Stimulated activated CD4-positive, alpha-beta T cell treated with anti-CD3 and anti-CD28 coated beads, Interleukin-2, amount 100 ng/mL, for 4 hours (primary cell): ENCODE data around the gene SNED1.

Experiments
- DNase-seq: peaks from one replicate; pipeline ENCODE4 v3.0.0-alpha.2; 2020; ENCODE audit warnings: low read depth

SNED1 gene

DNA sequence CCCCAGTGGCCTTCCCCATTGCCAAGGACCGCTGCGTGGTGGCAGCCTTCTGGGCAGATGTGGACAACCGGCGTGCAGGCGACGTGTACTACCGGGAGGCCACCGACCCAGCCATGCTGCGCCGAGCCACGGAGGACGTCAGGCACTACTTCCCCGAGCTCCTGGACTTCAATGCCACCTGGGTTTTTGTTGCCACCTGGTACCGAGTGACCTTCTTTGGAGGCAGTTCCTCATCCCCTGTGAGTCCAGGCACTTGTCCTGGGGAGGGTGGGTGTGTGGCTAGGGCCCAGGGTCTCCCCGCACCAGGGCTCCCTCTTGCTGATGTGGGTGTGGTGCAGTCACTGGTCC lies 31.9 kb downstream of the SNED1 start:
- DNase-seq, result no peak

DNA sequence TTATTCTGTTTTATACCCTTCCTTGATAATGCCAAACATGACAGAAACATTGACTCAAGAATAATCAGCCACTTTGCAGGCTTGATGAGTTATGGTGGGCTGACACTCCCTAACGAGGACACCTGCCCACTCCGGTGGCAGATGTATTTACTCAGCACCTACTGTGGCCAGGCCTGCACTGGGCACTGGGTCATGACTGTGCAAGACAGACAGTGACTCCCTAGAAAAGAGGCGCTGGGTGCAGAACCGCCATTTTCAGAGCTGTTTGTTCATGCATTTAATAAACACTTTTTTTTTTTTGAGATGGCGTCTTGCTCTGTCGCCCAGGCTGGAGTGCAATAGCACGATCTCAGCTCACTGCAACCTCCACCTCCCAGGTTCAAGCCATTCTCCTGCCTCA lies 32.5 kb downstream of the SNED1 start:
- DNase-seq, result no peak

- no peak for DNase-seq
Measured at GRCh38 chr2:241031436-241032165, 33.2 kb downstream of the SNED1 start.

DNA sequence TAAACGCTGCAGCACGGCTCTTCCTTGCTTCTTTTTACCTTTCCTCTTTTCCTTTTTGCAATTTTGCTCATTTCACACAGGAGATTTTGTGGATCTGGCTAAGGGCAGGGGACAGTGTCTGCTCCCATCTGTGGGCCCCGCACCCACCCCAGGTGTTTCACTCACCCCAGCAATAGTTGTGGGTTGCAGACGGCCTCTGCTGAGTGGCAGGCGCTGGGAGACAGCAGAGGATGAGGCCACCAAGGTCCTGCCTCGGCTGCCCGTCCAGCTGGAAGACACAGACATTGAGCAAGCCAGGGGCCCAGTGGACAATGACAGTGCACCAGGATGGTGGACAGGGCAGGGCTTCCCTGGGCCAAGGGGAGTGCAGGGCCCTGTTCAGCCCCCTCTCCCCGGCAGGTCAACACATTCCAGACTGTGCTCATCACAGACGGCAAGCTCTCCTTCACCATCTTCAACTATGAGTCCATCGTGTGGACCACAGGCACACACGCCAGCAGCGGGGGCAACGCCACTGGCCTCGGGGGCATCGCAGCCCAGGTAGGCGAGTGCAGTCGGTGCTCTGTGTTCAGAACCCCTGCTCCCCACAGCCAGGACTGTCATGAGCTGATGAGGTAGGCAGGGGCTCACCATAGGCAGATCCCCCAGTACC lies 35.0 kb downstream of the SNED1 start:
- no peak for DNase-seq

GRCh38 chr2:241033994-241034393 lies 35.6 kb downstream of the SNED1 start:
- no peak for DNase-seq

GRCh38 chr2:241034490-241035141 lies 36.2 kb downstream of the SNED1 start:
- DNase-seq, result no peak

DNA sequence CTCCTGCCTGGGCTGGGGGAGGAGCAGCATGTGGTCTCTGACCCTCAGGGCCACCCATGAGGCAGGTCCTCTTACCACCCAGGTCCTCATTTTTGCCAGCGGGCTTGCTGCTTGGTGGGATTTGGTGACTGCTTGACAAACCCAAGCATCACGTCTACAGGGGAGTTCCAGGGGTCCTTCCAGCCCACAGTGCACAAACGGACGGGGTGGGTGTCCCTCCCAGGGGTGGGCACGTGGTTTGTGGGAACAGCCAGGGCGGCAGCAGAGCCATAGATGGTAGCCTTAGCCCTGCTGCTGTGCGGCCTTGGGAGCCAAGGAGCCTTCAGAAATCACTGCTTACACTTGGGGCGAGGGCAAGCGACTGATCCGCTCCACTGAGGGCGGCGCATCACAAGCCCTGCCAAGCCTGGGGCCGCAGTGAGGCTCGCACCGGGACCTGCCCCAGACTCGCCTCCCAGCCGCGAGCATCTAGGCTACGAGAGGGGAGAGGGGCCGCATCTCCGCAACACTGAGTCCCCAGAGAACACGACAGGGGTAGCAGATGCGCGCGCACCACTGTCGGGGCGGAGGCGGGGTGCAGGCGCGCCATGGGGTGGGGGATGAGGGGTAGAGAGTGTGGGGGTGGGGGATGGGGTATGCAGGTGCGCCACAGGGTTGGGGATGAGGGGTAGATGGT lies 36.9 kb downstream of the SNED1 start:
- peak; percentile 28 for DNase-seq

- DNase-seq, result peak; percentile 22
Measured at GRCh38 chr2:241035818-241036396, 37.5 kb downstream of the SNED1 start.

- peak; percentile 19 for DNase-seq
Measured at GRCh38 chr2:241036397-241036963, 38.1 kb downstream of the SNED1 start.

DNA sequence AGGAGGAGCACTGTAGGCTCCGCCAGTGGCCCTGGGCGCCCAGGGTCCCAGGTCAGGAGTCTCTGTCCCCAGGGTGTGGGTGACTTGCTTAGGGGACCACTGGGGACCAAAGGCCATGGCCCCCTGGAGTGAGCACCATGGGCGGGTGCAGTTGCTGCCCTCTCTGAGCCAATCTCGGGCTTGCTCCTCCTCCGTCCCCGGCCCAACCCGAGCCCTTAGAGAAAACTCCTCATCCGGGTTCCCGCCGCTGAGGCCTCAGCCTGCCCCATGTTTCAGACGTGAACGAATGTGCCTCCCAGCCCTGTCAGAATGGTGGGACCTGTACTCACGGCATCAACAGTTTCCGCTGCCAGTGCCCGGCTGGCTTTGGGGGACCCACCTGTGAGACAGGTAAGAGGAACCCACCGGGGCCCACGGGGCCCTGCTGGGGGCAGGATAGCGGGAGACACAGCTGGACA lies 38.6 kb downstream of the SNED1 start:
- DNase-seq, result no peak

DNA sequence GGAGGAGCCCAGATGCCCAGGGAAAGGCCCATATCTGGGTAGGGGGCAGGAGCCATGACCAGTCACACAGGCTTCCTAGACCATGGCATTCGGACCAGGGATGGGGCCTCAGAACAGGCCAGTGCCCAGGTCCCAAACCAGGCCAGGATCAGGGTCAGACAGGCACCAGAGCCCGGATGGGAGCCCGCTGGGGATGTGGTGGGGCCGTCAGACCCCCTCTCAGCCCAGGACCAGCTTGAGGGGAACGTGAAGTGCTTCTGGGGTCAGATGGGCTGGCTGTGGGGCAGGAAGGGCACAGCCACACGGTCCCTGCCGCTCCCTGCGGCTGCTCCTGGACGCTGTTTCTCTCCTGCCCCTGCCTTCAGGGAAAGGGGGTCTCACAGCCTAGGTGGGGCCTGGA lies 39.1 kb downstream of the SNED1 start:
- DNase-seq, result no peak

DNA sequence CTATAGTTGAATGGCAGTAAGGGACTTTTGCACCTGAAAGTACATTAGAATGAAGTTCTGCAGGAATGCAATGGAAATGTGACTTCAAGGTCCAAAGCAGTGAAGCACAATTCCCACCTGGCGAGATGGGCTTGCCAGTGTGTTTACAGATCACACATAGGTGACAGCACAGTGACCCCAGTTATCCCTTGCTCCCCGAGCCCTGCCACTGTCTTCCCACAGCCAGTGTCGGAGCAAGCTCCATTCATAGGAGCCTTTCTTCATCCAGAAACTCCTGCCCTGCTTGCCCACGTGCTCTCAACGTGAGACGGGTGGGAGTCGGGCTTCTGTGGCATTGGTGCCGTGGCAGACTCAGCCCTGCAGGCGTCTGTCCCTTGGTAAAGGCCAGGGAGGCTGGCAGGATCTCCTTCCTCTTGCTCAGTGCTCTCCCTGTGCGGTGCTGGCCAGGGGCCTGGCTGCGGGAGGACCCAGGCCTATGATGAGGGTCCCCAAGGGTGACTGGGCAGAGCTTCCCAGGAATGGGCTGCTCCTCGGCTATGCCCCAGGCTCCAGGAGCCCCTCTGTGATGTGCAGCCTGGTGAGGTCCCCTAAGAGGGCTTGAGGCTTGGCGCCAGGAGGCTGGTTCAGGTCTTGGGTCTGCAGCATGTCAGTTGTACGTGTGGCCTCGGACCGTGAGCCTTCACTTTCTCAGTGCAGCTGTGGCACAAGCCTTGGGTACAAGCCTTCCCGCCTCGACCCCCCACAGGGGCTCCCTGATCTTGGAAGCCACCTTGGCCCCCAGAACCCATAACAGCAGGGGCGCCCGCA lies 40.2 kb downstream of the SNED1 start:
- DNase-seq, result no peak

DNA sequence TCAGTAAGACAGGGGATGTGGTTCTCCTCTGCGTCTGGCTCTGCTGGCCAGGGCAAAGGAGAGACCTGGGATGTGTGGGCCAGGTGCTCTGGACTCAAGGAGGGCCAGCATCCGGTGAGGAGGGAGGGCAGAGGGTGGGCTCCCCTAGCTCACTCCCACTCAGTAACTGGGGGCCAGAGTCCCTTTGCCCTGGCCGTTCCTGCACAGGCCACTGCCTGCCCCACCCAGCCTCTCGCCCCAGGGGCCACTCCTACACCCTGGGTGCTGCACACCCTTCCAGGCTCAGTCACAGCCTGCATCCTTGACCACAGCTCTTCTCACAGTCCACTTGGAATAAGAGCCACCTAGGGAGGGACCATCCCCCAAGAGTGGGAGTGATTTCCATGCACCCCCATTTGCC lies 41.0 kb downstream of the SNED1 start:
- DNase-seq, result no peak

GRCh38 chr2:241040081-241040803 lies 41.8 kb downstream of the SNED1 start:
- DNase-seq, result no peak

DNA sequence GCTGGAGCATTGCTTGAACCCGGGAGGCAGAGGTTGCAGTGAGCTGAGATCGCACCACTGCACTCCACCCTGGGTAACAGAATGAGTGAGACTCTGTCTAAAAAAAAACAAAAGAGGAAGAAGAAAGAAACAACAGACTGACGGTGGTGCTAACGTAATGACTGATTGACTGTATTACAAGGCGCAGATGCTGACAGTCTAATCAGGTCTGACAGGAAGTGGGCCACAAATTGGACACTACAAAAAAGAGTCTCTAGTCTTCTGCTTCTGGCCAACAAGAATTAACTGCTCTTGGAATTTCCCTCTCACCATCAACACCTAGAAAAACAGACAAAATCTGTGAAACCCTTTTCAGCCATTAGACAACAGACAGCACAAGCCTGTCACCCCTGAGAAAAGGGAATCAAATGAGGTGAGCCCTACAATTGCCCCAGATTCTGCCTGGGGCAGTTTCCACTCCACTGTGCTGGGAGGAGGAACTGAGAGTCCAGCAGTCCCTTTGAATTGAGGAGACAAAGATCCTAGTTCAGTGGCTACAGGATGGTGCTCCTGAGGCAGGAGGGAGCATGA lies 43.3 kb downstream of the SNED1 start:
- DNase-seq, result no peak

GRCh38 chr2:241043581-241043980 lies 45.2 kb downstream of the SNED1 start:
- DNase-seq, result no peak

- DNase-seq, result no peak
Measured at GRCh38 chr2:241047253-241048010, 49.0 kb downstream of the SNED1 start.

DNA sequence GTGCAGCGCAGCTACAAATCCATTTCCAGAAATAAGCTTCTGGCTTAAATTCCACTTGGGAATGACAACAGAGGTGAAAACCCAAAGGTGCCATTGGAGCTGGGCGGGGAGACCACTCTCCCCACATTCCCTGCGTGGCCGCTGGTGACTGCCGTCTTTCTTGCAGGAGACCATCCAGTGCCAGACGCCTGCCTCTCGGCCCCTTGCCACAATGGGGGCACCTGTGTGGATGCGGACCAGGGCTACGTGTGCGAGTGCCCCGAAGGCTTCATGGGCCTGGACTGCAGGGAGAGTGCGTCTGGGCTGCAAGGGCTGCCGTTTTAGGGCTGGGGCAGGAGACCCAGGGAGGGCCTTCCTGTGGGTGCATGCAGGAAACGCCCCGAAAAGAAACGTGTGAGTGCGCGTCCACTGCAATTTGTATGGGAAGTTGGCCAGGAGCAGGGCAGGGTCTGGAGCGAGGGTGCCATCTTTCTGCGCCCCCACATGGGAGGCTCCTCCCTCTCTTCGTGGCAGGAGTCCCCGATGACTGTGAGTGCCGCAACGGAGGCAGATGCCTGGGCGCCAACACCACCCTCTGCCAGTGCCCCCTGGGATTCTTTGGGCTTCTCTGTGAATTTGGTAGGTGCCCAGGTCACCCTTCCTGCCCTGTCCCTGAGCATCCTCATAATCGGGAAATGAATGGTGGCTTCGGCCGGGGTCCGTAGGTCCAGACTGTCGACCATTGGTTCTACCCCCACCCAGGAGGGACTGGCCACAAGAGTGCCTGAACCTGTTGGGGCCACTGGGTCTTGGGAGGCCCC lies 49.9 kb downstream of the SNED1 start:
- DNase-seq, result no peak

DNA sequence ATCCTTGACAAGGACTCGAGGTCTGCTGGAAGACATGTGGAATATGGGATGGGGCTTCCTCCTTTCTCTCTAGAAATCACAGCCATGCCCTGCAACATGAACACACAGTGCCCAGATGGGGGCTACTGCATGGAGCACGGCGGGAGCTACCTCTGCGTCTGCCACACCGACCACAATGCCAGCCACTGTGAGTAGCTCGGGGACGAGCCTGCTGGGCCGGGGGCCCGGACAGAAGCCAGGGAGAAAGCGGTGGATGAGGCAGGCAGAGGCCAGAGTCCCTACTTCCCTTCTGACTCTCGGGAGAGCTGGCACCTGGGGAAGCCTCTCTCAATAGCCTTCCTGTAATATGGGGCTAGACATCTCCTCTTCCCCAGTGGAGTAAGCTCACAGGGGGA lies 50.5 kb downstream of the SNED1 start:
- no peak for DNase-seq
